NT2/D1 (cell line): Measurements from ENCODE around the gene IGSF8.

ENCODE experiments used
- SUZ12 ChIP-seq: IDR thresholded peaks from 2 replicates; pipeline ENCODE4 v1.6.1; 2011; ENCODE audit not compliant: insufficient read length, insufficient read depth; ENCODE audit errors: extremely low read depth
- YY1 ChIP-seq: IDR thresholded peaks from 2 replicates; pipeline ENCODE4 v1.6.1; 2011; ENCODE audit not compliant: insufficient read length, insufficient read depth
- ZNF274 ChIP-seq: IDR thresholded peaks from 2 replicates; pipeline ENCODE4 v1.6.1; 2011; ENCODE audit warnings: mild to moderate bottlenecking, low read depth, low read length

DNA sequence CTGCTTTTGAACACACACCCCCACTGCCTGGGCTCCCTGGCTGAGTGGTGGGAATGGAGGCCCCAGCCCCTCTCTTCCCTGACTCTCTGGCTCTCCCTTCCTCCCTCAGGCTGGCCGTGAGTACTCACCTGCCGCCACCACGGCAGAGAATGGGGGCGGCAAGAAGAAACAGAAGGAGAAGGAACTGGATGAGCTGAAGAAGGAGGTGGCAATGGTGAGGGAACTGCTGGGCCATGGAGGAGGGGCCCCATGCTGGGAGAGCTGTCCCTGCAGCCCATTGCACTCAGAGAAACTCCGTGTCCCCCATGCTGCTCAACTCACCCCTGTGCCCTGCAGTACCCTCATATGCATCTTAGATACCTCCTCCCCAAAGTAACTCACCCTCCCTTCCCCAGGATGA is 22.4 kb upstream of the IGSF8 start:
- no peak for TF ChIP-seq SUZ12
- TF ChIP-seq YY1, result no peak
- TF ChIP-seq ZNF274, result no peak
